Endothelial cell (in vitro differentiated cells): Measurements from ENCODE around the gene ZGRF1. TPM values are rescaled to one million over a fixed set of nuclear protein-coding genes. Genes with fewer than 3 reads are reported as not detected.

ENCODE experiments used
- DNase-seq: peaks from one replicate; pipeline ENCODE4 v3.0.0; 2021; ENCODE audit warnings: low spot score
- H3K27ac Mint-ChIP-seq: one replicate; pipeline ENCODE4 v1.8.0; 2021; ENCODE audit warnings: mixed read lengths, inconsistent platforms; ENCODE audit not compliant: unreplicated experiment
- H3K27me3 Mint-ChIP-seq: one replicate; pipeline ENCODE4 v1.8.0; 2021; ENCODE audit warnings: mild to moderate bottlenecking, moderate library complexity, mixed read lengths, inconsistent platforms; ENCODE audit not compliant: unreplicated experiment
- H3K36me3 Mint-ChIP-seq: one replicate; pipeline ENCODE4 v1.8.0; 2021; ENCODE audit warnings: mild to moderate bottlenecking, low read depth, mixed read lengths, inconsistent platforms; ENCODE audit not compliant: unreplicated experiment
- H3K4me1 Mint-ChIP-seq: one replicate; pipeline ENCODE4 v1.8.0; 2021; ENCODE audit warnings: mild to moderate bottlenecking, mixed read lengths, inconsistent platforms; ENCODE audit not compliant: unreplicated experiment
- H3K4me3 Mint-ChIP-seq: one replicate; pipeline ENCODE4 v1.8.0; 2021; ENCODE audit warnings: mild to moderate bottlenecking, mixed read lengths, inconsistent platforms; ENCODE audit not compliant: unreplicated experiment
- H3K9me3 Mint-ChIP-seq: one replicate; pipeline ENCODE4 v1.8.0; 2021; ENCODE audit warnings: mixed read lengths, inconsistent platforms; ENCODE audit not compliant: unreplicated experiment
- CTCF ChIP-seq: fragments of 200-600 bp; sonication (generic); IDR thresholded peaks from one replicate; pipeline ENCODE4 v1.5.0; 2021; ENCODE audit warnings: antibody characterized with exemption; ENCODE audit not compliant: unreplicated experiment
- total RNA-seq: library from RNA; stranded (reverse); fragmentation: NEBNext Ultra II Directional; extraction: Animal tissue kit (Norgen Biotek cat#: 25700); gene quantifications from one replicate; pipeline ENCODE4 v1.2.1, GENCODE V29; 2021; ENCODE audit not compliant: unreplicated experiment

The ZGRF1 gene
- total RNA-seq, 1 donor from 2014 or later, result 15.6 TPM

- DNase-seq, result no peak
- TF ChIP-seq CTCF, result no peak
- H3K27ac Mint-ChIP-seq, result no peak overlapping the region
- H3K27me3 Mint-ChIP-seq, result peaks cover 46% of the 10 kb centered on the region
- peaks cover 34% of the 10 kb centered on the region for H3K4me1 Mint-ChIP-seq
- H3K4me3 Mint-ChIP-seq, result no peak overlapping the region
- H3K36me3 Mint-ChIP-seq, result peaks cover 8% of the 10 kb centered on the region
- no peaks in the 10 kb centered on the region for H3K9me3 Mint-ChIP-seq
Observed at GRCh38 chr4:112518675-112519074, 118.0 kb downstream of the ZGRF1 start.

- DNase-seq, result no peak
- TF ChIP-seq CTCF, result no peak
- H3K4me3 Mint-ChIP-seq, result no peak overlapping the region
- H3K27ac Mint-ChIP-seq, result no peak overlapping the region
- peaks cover 30% of the 10 kb centered on the region for H3K4me1 Mint-ChIP-seq
- peaks cover 8% of the 10 kb centered on the region for H3K36me3 Mint-ChIP-seq
- no peaks in the 10 kb centered on the region for H3K9me3 Mint-ChIP-seq
- H3K27me3 Mint-ChIP-seq, result peaks cover 47% of the 10 kb centered on the region
Observed at GRCh38 chr4:112517911-112518310, 118.8 kb downstream of the ZGRF1 start.

GRCh38 chr4:112517067-112517634 lies 119.6 kb downstream of the ZGRF1 start:
- no peak for TF ChIP-seq CTCF
- H3K27ac Mint-ChIP-seq, result no peak overlapping the region
- no peaks in the 10 kb centered on the region for H3K9me3 Mint-ChIP-seq
- peaks cover 8% of the 10 kb centered on the region for H3K36me3 Mint-ChIP-seq
- peaks cover 28% of the 10 kb centered on the region for H3K4me1 Mint-ChIP-seq
- no peak for DNase-seq
- H3K4me3 Mint-ChIP-seq, result peak overlapping the region; percentile 70
- peaks cover 51% of the 10 kb centered on the region for H3K27me3 Mint-ChIP-seq

GRCh38 chr4:112516471-112517066 lies 120.1 kb downstream of the ZGRF1 start:
- no peak for TF ChIP-seq CTCF
- Mint-ChIP-seq H3K4me3 (peak overlapping the region; percentile 70), H3K9me3 (no peaks in the 10 kb centered on the region), H3K4me1 (peaks cover 30% of the 10 kb centered on the region), H3K27ac (no peak overlapping the region), H3K27me3 (peaks cover 47% of the 10 kb centered on the region), H3K36me3 (peaks cover 8% of the 10 kb centered on the region)
- DNase-seq, result peak; percentile 43

GRCh38 chr4:112516066-112516470 lies 120.6 kb downstream of the ZGRF1 start, which contains the start of gene NEUROG2:
NEUROG2 (minus strand) TSS chr4:112516180; CDS start chr4:112515475, 705 bp downstream.
- H3K36me3 Mint-ChIP-seq, result peaks cover 8% of the 10 kb centered on the region
- peak within 1 kb of the TSS; percentile 92 for H3K4me3 Mint-ChIP-seq
- H3K4me1 Mint-ChIP-seq, result peaks cover 34% of the 10 kb centered on the region
- H3K27ac Mint-ChIP-seq, result no peak within 1 kb of the TSS
- peaks cover 47% of the 10 kb centered on the region for H3K27me3 Mint-ChIP-seq
- no peak for TF ChIP-seq CTCF
- DNase-seq, result no peak
- no peaks in the 10 kb centered on the region for H3K9me3 Mint-ChIP-seq
